ENCODE results near the gene HK1.

HK1 gene

DNA sequence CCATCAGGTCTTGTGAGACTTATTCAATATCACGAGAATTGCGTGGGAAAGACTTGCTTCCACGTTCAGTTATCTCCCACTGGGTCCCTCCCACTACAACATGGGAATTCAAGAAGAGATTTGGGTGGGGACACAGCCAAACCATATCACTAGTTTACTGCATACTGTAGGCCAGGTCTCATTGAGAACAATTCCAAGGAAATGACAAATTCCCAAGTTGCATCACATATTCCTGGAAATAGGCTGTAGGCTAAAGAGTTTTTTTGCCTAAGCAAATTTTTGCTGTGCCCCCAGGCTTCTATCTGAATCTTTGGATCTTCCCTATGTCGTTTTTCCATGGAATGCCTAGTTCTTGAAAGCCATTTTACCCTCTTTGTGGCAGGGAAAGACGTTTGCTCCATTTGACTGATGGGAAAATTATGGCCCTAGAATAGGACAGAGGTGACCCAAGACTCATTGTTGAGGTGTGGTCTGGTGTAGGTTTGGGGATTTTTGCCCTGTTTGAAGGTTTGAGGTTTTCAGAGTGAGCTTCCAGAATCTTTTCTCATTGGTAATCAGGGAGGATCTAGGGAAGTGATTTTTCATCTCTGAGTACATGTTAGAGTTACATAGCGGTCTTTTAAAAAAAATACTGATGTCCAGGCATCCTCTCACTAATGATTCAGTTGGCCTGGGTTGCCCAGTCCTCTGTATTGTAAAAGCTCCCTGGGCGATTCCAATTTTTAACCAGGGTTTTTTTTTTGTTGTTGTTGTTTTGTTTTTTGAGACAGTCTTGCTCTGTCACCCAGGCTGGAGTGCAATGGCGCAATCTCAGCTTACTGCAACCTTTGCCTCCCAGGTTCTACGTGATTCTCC lies 94.1 kb downstream of the HK1 start:
- TF ChIP-seq, protein P1, sequence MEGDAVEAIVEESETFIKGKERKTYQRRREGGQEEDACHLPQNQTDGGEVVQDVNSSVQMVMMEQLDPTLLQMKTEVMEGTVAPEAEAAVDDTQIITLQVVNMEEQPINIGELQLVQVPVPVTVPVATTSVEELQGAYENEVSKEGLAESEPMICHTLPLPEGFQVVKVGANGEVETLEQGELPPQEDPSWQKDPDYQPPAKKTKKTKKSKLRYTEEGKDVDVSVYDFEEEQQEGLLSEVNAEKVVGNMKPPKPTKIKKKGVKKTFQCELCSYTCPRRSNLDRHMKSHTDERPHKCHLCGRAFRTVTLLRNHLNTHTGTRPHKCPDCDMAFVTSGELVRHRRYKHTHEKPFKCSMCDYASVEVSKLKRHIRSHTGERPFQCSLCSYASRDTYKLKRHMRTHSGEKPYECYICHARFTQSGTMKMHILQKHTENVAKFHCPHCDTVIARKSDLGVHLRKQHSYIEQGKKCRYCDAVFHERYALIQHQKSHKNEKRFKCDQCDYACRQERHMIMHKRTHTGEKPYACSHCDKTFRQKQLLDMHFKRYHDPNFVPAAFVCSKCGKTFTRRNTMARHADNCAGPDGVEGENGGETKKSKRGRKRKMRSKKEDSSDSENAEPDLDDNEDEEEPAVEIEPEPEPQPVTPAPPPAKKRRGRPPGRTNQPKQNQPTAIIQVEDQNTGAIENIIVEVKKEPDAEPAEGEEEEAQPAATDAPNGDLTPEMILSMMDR (IDR thresholded peaks at IDR 0.05; ENCODE audit: low read depth, low read length, missing control alignments): no peak
- DNase-seq (ENCODE audit: low read depth): no peak
- H3K4me3 ChIP-seq (ENCODE audit: low read depth, low read length): no peak overlapping the region

DNA sequence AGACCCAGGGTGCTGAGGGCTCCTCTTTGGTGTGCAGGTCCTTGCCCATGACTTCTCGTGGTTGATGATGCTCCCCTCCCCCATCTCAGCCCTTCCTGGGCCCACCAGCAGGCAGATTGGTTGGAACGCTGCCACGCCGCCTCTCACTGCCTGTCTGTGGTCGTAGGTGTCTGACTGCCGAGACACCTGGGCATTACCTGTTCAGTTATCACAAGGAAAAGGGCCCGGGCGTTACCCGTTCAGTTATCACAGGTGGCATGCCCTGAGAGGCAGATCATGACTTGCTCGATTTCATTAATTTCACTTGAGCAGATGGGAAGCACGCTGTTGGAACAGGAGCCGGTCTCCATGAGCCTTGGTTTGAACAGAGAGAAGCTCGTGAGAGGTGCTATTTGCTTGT lies 95.9 kb downstream of the HK1 start:
- TF ChIP-seq, protein P1 (IDR thresholded peaks at IDR 0.05; ENCODE audit: low read depth, low read length, missing control alignments): no peak
- H3K4me3 ChIP-seq (ENCODE audit: low read depth, low read length): no peak overlapping the region
- DNase-seq (ENCODE audit: low read depth): no peak

- TF ChIP-seq, protein P1 (IDR thresholded peaks at IDR 0.05; ENCODE audit: low read depth, low read length, missing control alignments): no peak
- no peak overlapping the region for H3K4me3 ChIP-seq (ENCODE audit: low read depth, low read length)
- DNase-seq (ENCODE audit: low read depth): no peak
Observed at GRCh38 chr10:69374931-69375306, 96.6 kb downstream of the HK1 start.

GRCh38 chr10:69375307-69376151 lies 97.2 kb downstream of the HK1 start:
- H3K4me3 ChIP-seq (ENCODE audit: low read depth, low read length): no peak overlapping the region
- DNase-seq (ENCODE audit: low read depth): no peak
- TF ChIP-seq, protein P1 (IDR thresholded peaks at IDR 0.05; ENCODE audit: low read depth, low read length, missing control alignments): no peak

- no peak for DNase-seq (ENCODE audit: low read depth)
- no peak overlapping the region for H3K4me3 ChIP-seq (ENCODE audit: low read depth, low read length)
- TF ChIP-seq, protein P1 (IDR thresholded peaks at IDR 0.05; ENCODE audit: low read depth, low read length, missing control alignments): no peak
Observed at GRCh38 chr10:69376662-69377061, 98.4 kb downstream of the HK1 start.

DNA sequence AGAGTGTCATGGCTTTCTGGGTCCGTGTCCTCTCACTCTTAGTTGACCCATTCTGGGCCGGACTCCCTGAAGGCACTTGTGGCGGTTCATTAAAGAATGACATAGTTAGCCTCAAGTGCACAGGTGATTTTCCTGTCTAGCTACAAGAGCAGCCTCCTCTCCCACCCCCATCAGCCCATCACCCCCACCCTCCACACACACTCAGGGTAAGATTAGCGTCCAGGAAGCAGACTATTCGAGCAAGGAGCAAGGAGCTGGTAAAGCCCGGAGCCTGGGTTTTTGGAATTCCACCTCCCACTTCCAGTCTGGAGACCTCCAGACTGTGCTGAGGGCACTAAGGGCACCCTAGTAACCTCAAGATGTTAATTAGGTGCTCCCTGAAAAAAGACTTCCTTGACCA lies 98.9 kb downstream of the HK1 start:
- TF ChIP-seq, protein P1 (IDR thresholded peaks at IDR 0.05; ENCODE audit: low read depth, low read length, missing control alignments): no peak

More for the DNA sequence above, 98.9 kb downstream of the HK1 start:
- H3K4me3 ChIP-seq (ENCODE audit: low read depth, low read length): no peak overlapping the region
- no peak for DNase-seq (ENCODE audit: low read depth)

All from GM12864 (cell line).